OCI-LY7 (cell line): ENCODE measurements around the gene CNR2.

Experiments
- CTCF ChIP-seq: fragments of 200-600 bp; sonication (generic); conservative IDR thresholded peaks from 2 replicates; pipeline ENCODE4 v1.5.1; 2014; ENCODE audit warnings: mild to moderate bottlenecking, antibody characterized with exemption, low read length, moderate library complexity, mixed read lengths
- EZH2phosphoT487 ChIP-seq: fragments of 200-600 bp; sonication (generic); IDR thresholded peaks from 2 replicates; pipeline ENCODE4 v1.6.1; 2018; ENCODE audit warnings: low read depth, borderline replicate concordance, mild to moderate bottlenecking, mixed run types, antibody characterized with exemption, low read length, moderate library complexity, mixed read lengths

- TF ChIP-seq CTCF: no peak
- no peak for TF ChIP-seq EZH2phosphoT487
Measured at GRCh38 chr1:23923592-23924499, 10.7 kb upstream of the CNR2 start.
